H1 (cell line): ENCODE measurements around the gene LPP. TPM values are rescaled to one million over a fixed set of nuclear protein-coding genes. Genes with fewer than 3 reads are reported as not detected.

Experiments
- ASH2L ChIP-seq: fragments of 200-600, 300-600 bp; sonication (generic); IDR thresholded peaks from one replicate; pipeline ENCODE4 v1.7.1; 2017; ENCODE audit warnings: low read length
- CHD2 ChIP-seq: IDR thresholded peaks from 2 replicates; pipeline ENCODE4 v1.6.1; 2012; ENCODE audit warnings: low read length, improper control_type of control experiment
- POLR2AphosphoS5 ChIP-seq: IDR thresholded peaks from 2 replicates; pipeline ENCODE4 v1.6.1; 2011; ENCODE audit warnings: low read depth, low read length
- SIRT6 ChIP-seq: IDR thresholded peaks from one replicate; pipeline ENCODE4 v1.7.1; 2012; ENCODE audit warnings: low read length, inconsistent platforms
- polyA plus RNA-seq, 7 experiments: library from polyadenylated mRNA; depleted of rRNA in 3 of 7; stranded (reverse) in 5 of 7; unstranded in 2 of 7; fragments of >200 nt in 5 of 7; fragments of 200-250 nt in 2 of 7; gene quantifications; 1 replicate in 5 of 7; 2 replicates in 1 of 7; 4 replicates in 1 of 7; pipeline versions ENCODE4 v1.2.1 to v1.2.3, GENCODE V29; 2011 to 2013; ENCODE audit warnings: missing spikeins in 2 of 7, mixed read lengths in 2 of 7
- total RNA-seq: library from RNA; stranded (reverse); fragmentation: NEBNext Ultra II Directional; extraction: Animal tissue kit (Norgen Biotek cat#: 25700); gene quantifications from 2 replicates; pipeline ENCODE4 v1.2.1, GENCODE V29; 2021
- TF ChIP-seq, protein P1 (sequence below), 3 experiments: IDR thresholded peaks; 1 replicate in 2 of 3; 2 replicates in 1 of 3; pipeline versions ENCODE4 v1.5.1 to v1.6.1; 2011; ENCODE audit warnings: low read length in 3 of 3, mild to moderate bottlenecking in 3 of 3, inconsistent platforms in 2 of 3, low read depth in 1 of 3, moderate library complexity in 1 of 3; ENCODE audit not compliant: insufficient read depth in 1 of 3; ENCODE audit errors: control extremely low read depth in 1 of 3

Gene LPP
- total and polyA plus RNA-seq, 2 of the 8 experiments (the other 6 are each of a cell fraction or from before 2014, with no cell fraction given): 10.0 to 53.3 TPM

DNA sequence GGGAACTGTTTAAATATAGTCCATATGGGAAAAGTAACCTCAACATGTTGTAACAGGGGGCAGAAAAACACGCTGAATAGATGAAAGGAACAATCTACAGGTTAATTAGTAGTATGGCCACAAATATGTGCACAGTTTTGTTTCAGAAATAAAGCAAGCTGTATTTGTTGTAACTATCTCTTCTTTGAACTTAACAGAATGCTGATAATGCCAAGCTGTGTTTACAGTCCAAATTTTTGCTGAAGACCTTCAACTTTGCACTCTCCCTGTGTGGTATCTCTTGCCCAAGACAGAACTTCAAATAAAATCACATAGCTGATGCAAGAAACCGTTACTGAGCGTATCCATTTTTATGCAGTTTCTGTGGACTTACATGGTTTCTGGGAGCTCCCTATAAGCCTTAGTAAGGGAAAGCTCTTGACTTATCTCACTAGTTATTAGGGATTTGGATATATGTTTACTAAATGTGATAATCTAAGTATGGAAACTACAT is 592.4 kb downstream of the LPP start (continued):
- TF ChIP-seq, protein P1, sequence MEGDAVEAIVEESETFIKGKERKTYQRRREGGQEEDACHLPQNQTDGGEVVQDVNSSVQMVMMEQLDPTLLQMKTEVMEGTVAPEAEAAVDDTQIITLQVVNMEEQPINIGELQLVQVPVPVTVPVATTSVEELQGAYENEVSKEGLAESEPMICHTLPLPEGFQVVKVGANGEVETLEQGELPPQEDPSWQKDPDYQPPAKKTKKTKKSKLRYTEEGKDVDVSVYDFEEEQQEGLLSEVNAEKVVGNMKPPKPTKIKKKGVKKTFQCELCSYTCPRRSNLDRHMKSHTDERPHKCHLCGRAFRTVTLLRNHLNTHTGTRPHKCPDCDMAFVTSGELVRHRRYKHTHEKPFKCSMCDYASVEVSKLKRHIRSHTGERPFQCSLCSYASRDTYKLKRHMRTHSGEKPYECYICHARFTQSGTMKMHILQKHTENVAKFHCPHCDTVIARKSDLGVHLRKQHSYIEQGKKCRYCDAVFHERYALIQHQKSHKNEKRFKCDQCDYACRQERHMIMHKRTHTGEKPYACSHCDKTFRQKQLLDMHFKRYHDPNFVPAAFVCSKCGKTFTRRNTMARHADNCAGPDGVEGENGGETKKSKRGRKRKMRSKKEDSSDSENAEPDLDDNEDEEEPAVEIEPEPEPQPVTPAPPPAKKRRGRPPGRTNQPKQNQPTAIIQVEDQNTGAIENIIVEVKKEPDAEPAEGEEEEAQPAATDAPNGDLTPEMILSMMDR (IDR thresholded peaks at IDR 0.05; ENCODE audit: control extremely low read depth in 1 of 3, insufficient read depth in 1 of 3, low read depth in 1 of 3, low read length in 3 of 3): no peak
- TF ChIP-seq ASH2L (no peak), SIRT6 (no peak), POLR2AphosphoS5 (no peak), CHD2 (no peak)
